Measurements from ENCODE around the gene LYZL1.
"Not testable (repeated sequence)": the region's sequence is repeated elsewhere in the genome, so short reads cannot be mapped to it uniquely, and the experiment has no call there.

The LYZL1 gene

GRCh38 chr10:29343607-29344038 is 54.8 kb downstream of the LYZL1 start:
- no peak for DNase-seq

GRCh38 chr10:29344073-29344820 is 55.4 kb downstream of the LYZL1 start:
- DNase-seq = no peak

- no peak for DNase-seq
Measured at GRCh38 chr10:29345144-29345909, 56.5 kb downstream of the LYZL1 start.

- DNase-seq = no peak
Measured at GRCh38 chr10:29345910-29346209, 57.0 kb downstream of the LYZL1 start.

GRCh38 chr10:29346296-29347001 is 57.6 kb downstream of the LYZL1 start:
- no peak for DNase-seq

- DNase-seq = no peak
Measured at GRCh38 chr10:29348836-29349235, 60.0 kb downstream of the LYZL1 start.

- no peak for DNase-seq
Measured at GRCh38 chr10:29353305-29353704, 64.4 kb downstream of the LYZL1 start.

- DNase-seq = no peak
Measured at GRCh38 chr10:29353887-29354561, 65.2 kb downstream of the LYZL1 start.

- no peak for DNase-seq
Measured at GRCh38 chr10:29355411-29355991, 66.6 kb downstream of the LYZL1 start.

GRCh38 chr10:29356931-29357330 is 68.1 kb downstream of the LYZL1 start:
- DNase-seq = no peak

- no peak for DNase-seq
Measured at GRCh38 chr10:29358010-29358616, 69.2 kb downstream of the LYZL1 start.

GRCh38 chr10:29360215-29360853 is 71.5 kb downstream of the LYZL1 start:
- not testable (repeated sequence) for DNase-seq

Measured in activated CD4-positive, alpha-beta T cell treated with anti-CD3 and anti-CD28 coated beads for 4 hours (primary cell).